ENCODE measurements around the gene SUPV3L1. TPM values are rescaled to one million over a fixed set of nuclear protein-coding genes. Genes with fewer than 3 reads are reported as not detected.

The SUPV3L1 gene
- total and polyA plus RNA-seq, 10 of the 15 experiments (the other 5 are each of a cell fraction or from before 2014, with no cell fraction given), result 18.4 to 57.8 (median 44.2) TPM

DNA sequence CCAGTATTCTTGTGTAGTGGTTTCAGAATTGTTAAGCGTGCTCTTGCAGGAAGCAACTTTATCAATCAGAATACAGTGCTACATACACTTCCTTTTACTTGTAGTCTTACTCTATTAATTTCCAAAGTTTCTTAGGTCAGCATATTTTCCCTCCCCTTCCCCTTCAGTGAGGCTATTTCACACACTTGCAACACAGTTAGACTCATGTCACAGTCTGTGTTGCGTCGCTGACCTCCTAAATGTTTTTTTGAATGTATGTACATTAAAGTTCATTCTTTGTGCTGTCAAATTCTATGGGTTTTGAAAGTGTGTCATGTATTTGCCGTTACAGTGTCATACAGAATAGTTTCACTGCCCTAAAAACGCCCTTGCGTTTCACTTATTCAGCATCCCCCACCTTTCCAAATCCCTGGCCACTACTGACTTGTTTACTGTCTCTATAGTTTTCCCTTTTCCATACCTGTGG, 34.7 kb downstream of the SUPV3L1 start:
- FAIRE-seq, result no peak
- in situ Hi-C loops (cut with MboI), result no loop called here
- DNase-seq (ENCODE audit: low read depth, low spot score), result no peak
- H3K4me2 ChIP-seq (ENCODE audit: control insufficient read depth, insufficient read depth), result no peak overlapping the region
- no peaks in the 10 kb centered on the region for H3K27me3 ChIP-seq (replicated peaks in 1 of 2; ENCODE audit: control insufficient read depth in 2 of 2, insufficient read depth in 2 of 2, low read length in 1 of 2)
- H3K27ac ChIP-seq (ENCODE audit: control insufficient read depth, insufficient read depth), result no peak overlapping the region
- H3K4me1 ChIP-seq (ENCODE audit: control insufficient read depth, insufficient read depth, low read length), result no peaks in the 10 kb centered on the region
- no peaks in the 10 kb centered on the region for H4K20me1 ChIP-seq (ENCODE audit: control insufficient read depth, insufficient read depth)
- no peak for ATAC-seq
- no peaks in the 10 kb centered on the region for H3K36me3 ChIP-seq (ENCODE audit: control insufficient read depth in 2 of 2, insufficient read depth in 2 of 2, low read length in 1 of 2)
- H2AFZ ChIP-seq (ENCODE audit: control insufficient read depth, low read depth, low read length), result no peak overlapping the region
- H3K9me3 ChIP-seq (replicated peaks; ENCODE audit: control insufficient read depth, insufficient read depth, low read length), result no peaks in the 10 kb centered on the region; the same call in 2 of the 3 replicates
- no peaks in the 10 kb centered on the region for H3K79me2 ChIP-seq (ENCODE audit: control insufficient read depth, insufficient read depth, low read length)
- intact Hi-C loops (cut with micrococcal nuclease; ENCODE audit: unreplicated experiment), result no loop called here
- CTCF ChIA-PET, result interaction anchor here (1.1 kb wide), 1 partner anchor 210 kb away, joined by 3 read pairs; no protein-coding TSS in a partner anchor
- BruUV-seq (replicated peaks), result no TSS peak
- SMC1A ChIA-PET (ENCODE audit: uncharacterized antibody, unreplicated experiment), result interaction anchor here (0.6 to 1.5 kb wide), 3 partner anchors 10 to 218 kb away, joined by 3 to 6 read pairs (median 5); no protein-coding TSS in a partner anchor
- H3K9ac ChIP-seq (ENCODE audit: control insufficient read depth, insufficient read depth, low read length), result no peak overlapping the region
- no peak overlapping the region for H3K4me3 ChIP-seq
- 73% methylated on average over 6 of the region's 6 CpGs for WGBS (ENCODE audit: insufficient coverage, insufficient replicate concordance, low lambda C conversion rate, missing lambda C conversion rate)
- RAD21 ChIA-PET (ENCODE audit: unreplicated experiment), result no interaction called here
- POLR2A ChIA-PET, result no interaction called here
- TF ChIP-seq DPF2 (IDR thresholded peaks at IDR 0.05) (no peak), SP1 (IDR thresholded peaks at IDR 0.05; ENCODE audit: low read depth, low read length) (no peak), LARP7 (IDR thresholded peaks at IDR 0.05) (no peak), ETV6 (conservative IDR thresholded peaks at IDR 0.05 in 1 of 2, IDR thresholded peaks at IDR 0.05 in 1 of 2; ENCODE audit: borderline replicate concordance in 1 of 2, low read depth in 1 of 2) (no peak), EP300 (IDR thresholded peaks at IDR 0.05; ENCODE audit: borderline replicate concordance in 1 of 2, control insufficient read depth in 1 of 2, low read depth in 2 of 2, low read length in 2 of 2) (no peak), ZBED1 (IDR thresholded peaks at IDR 0.05; ENCODE audit: borderline replicate concordance) (no peak), BRCA1 (IDR thresholded peaks at IDR 0.05; ENCODE audit: low read depth, low read length) (no peak), BCL11A (IDR thresholded peaks at IDR 0.05; ENCODE audit: low read depth, low read length) (no peak), YBX1 (IDR thresholded peaks at IDR 0.05) (no peak), ZNF274 (IDR thresholded peaks at IDR 0.05; ENCODE audit: insufficient read depth, insufficient read length) (no peak)
- TF ChIP-seq, protein P1, sequence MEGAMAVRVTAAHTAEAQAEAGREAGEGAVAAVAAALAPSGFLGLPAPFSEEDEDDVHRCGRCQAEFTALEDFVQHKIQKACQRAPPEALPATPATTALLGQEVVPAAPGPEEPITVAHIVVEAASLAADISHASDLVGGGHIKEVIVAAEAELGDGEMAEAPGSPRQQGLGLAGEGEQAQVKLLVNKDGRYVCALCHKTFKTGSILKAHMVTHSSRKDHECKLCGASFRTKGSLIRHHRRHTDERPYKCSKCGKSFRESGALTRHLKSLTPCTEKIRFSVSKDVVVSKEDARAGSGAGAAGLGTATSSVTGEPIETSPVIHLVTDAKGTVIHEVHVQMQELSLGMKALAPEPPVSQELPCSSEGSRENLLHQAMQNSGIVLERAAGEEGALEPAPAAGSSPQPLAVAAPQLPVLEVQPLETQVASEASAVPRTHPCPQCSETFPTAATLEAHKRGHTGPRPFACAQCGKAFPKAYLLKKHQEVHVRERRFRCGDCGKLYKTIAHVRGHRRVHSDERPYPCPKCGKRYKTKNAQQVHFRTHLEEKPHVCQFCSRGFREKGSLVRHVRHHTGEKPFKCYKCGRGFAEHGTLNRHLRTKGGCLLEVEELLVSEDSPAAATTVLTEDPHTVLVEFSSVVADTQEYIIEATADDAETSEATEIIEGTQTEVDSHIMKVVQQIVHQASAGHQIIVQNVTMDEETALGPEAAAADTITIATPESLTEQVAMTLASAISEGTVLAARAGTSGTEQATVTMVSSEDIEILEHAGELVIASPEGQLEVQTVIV (IDR thresholded peaks at IDR 0.05; ENCODE audit: borderline replicate concordance, partially characterized antibody), result no peak
- TF ChIP-seq, protein P2, sequence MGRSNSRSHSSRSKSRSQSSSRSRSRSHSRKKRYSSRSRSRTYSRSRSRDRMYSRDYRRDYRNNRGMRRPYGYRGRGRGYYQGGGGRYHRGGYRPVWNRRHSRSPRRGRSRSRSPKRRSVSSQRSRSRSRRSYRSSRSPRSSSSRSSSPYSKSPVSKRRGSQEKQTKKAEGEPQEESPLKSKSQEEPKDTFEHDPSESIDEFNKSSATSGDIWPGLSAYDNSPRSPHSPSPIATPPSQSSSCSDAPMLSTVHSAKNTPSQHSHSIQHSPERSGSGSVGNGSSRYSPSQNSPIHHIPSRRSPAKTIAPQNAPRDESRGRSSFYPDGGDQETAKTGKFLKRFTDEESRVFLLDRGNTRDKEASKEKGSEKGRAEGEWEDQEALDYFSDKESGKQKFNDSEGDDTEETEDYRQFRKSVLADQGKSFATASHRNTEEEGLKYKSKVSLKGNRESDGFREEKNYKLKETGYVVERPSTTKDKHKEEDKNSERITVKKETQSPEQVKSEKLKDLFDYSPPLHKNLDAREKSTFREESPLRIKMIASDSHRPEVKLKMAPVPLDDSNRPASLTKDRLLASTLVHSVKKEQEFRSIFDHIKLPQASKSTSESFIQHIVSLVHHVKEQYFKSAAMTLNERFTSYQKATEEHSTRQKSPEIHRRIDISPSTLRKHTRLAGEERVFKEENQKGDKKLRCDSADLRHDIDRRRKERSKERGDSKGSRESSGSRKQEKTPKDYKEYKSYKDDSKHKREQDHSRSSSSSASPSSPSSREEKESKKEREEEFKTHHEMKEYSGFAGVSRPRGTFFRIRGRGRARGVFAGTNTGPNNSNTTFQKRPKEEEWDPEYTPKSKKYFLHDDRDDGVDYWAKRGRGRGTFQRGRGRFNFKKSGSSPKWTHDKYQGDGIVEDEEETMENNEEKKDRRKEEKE (IDR thresholded peaks at IDR 0.05), result no peak
- TF ChIP-seq, protein P3, sequence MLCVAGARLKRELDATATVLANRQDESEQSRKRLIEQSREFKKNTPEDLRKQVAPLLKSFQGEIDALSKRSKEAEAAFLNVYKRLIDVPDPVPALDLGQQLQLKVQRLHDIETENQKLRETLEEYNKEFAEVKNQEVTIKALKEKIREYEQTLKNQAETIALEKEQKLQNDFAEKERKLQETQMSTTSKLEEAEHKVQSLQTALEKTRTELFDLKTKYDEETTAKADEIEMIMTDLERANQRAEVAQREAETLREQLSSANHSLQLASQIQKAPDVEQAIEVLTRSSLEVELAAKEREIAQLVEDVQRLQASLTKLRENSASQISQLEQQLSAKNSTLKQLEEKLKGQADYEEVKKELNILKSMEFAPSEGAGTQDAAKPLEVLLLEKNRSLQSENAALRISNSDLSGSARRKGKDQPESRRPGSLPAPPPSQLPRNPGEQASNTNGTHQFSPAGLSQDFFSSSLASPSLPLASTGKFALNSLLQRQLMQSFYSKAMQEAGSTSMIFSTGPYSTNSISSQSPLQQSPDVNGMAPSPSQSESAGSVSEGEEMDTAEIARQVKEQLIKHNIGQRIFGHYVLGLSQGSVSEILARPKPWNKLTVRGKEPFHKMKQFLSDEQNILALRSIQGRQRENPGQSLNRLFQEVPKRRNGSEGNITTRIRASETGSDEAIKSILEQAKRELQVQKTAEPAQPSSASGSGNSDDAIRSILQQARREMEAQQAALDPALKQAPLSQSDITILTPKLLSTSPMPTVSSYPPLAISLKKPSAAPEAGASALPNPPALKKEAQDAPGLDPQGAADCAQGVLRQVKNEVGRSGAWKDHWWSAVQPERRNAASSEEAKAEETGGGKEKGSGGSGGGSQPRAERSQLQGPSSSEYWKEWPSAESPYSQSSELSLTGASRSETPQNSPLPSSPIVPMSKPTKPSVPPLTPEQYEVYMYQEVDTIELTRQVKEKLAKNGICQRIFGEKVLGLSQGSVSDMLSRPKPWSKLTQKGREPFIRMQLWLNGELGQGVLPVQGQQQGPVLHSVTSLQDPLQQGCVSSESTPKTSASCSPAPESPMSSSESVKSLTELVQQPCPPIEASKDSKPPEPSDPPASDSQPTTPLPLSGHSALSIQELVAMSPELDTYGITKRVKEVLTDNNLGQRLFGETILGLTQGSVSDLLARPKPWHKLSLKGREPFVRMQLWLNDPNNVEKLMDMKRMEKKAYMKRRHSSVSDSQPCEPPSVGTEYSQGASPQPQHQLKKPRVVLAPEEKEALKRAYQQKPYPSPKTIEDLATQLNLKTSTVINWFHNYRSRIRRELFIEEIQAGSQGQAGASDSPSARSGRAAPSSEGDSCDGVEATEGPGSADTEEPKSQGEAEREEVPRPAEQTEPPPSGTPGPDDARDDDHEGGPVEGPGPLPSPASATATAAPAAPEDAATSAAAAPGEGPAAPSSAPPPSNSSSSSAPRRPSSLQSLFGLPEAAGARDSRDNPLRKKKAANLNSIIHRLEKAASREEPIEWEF (IDR thresholded peaks at IDR 0.05; ENCODE audit: insufficient replicate concordance, low read depth, low read length), result no peak

Measured in GM12878 (cell line).